ENCODE measurements around the gene CASD1. TPM values are rescaled to one million over a fixed set of nuclear protein-coding genes. Genes with fewer than 3 reads are reported as not detected.

Gene CASD1
- total and polyA plus RNA-seq, 4 donors: 9.6 to 73.9 (median 26.3) TPM

- WGBS, 2 donors: 54 to 68% methylated on average over 4 of the region's 4 CpGs
- H3K27me3 ChIP-seq (ENCODE audit: control insufficient read depth in 3 of 3, insufficient read depth in 3 of 3, low read length in 2 of 3): no peaks in the 10 kb centered on the region
- H3K36me3 ChIP-seq (ENCODE audit: control insufficient read depth in 4 of 4, insufficient read depth in 4 of 4, low read length in 4 of 4): peaks cover 0 to 4% (median 2%) of the 10 kb centered on the region in 4 donors
- no peak for ATAC-seq (ENCODE audit: insufficient read depth, low FRiP score)
- no peak overlapping the region for H3K9ac ChIP-seq (ENCODE audit: insufficient read depth in 1 of 2, low read length in 2 of 2)
- DNase-seq: peak in 1 of 3 donors; percentile 11
- no peak overlapping the region for H3K27ac ChIP-seq (ENCODE audit: low read depth in 1 of 2, low read length in 1 of 2)
- no peak overlapping the region for H3K4me3 ChIP-seq
- H3K9me3 ChIP-seq (ENCODE audit: control insufficient read depth in 4 of 4, insufficient read depth in 3 of 4, low read length in 3 of 4): no peaks in the 10 kb centered on the region
- peaks cover 2 to 27% (median 14%) of the 10 kb centered on the region in 5 donors for H3K4me1 ChIP-seq (ENCODE audit: control insufficient read depth in 5 of 5, insufficient read depth in 5 of 5, low read length in 5 of 5)
- TF ChIP-seq CTCF (IDR thresholded peaks at IDR 0.05; ENCODE audit: control extremely low read depth, extremely low read depth): no peak
Observed at GRCh38 chr7:94514140-94514889, 4.7 kb downstream of the CASD1 start.

GRCh38 chr7:94514917-94515316 lies 5.3 kb downstream of the CASD1 start:
- no peak overlapping the region for H3K4me3 ChIP-seq
- no peak overlapping the region for H3K9ac ChIP-seq (ENCODE audit: insufficient read depth in 1 of 2, low read length in 2 of 2)
- DNase-seq (no peak), ATAC-seq (ENCODE audit: insufficient read depth, low FRiP score) (no peak)
- no peaks in the 10 kb centered on the region for H3K9me3 ChIP-seq (ENCODE audit: control insufficient read depth in 4 of 4, insufficient read depth in 3 of 4, low read length in 3 of 4)
- no peaks in the 10 kb centered on the region for H3K27me3 ChIP-seq (ENCODE audit: control insufficient read depth in 3 of 3, insufficient read depth in 3 of 3, low read length in 2 of 3)
- H3K36me3 ChIP-seq (ENCODE audit: control insufficient read depth in 4 of 4, insufficient read depth in 4 of 4, low read length in 4 of 4): peaks cover 0 to 4% (median 2%) of the 10 kb centered on the region in 4 donors
- no peak for TF ChIP-seq CTCF (IDR thresholded peaks at IDR 0.05; ENCODE audit: control extremely low read depth, extremely low read depth)
- H3K27ac ChIP-seq (ENCODE audit: low read depth in 1 of 2, low read length in 1 of 2): no peak overlapping the region
- peaks cover 0 to 26% (median 14%) of the 10 kb centered on the region in 5 donors for H3K4me1 ChIP-seq (ENCODE audit: control insufficient read depth in 5 of 5, insufficient read depth in 5 of 5, low read length in 5 of 5)

DNA sequence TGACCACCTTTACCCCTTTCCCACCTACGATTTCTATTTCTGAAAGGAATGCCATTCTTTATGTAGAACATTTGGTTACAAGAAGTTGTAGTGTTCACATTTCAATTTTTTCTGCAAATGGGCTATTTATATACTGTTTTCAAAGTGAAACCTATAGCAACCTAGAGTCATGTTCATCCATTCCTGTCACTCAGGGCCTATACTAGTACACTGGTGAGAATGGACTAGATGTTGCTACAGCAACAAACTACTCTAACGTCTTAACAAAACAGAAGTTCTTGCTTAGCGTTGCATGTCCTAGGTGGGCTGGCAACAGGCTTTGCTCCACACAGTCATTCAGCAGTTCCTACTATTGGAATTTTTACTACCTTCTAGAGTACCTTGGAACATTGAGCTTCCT lies 16.3 kb downstream of the CASD1 start:
- TF ChIP-seq CTCF (IDR thresholded peaks at IDR 0.05; ENCODE audit: control extremely low read depth, extremely low read depth): no peak

More for the DNA sequence above, 16.3 kb downstream of the CASD1 start:
- H3K27ac ChIP-seq (ENCODE audit: low read depth in 1 of 2, low read length in 1 of 2): no peak overlapping the region
- no peak for ATAC-seq (ENCODE audit: insufficient read depth, low FRiP score)
- no peaks in the 10 kb centered on the region for H3K27me3 ChIP-seq (ENCODE audit: control insufficient read depth in 3 of 3, insufficient read depth in 3 of 3, low read length in 2 of 3)
- no peak for DNase-seq
- H3K9ac ChIP-seq (ENCODE audit: insufficient read depth in 1 of 2, low read length in 2 of 2): no peak overlapping the region
- H3K4me1 ChIP-seq (ENCODE audit: control insufficient read depth in 5 of 5, insufficient read depth in 5 of 5, low read length in 5 of 5): no peaks in the 10 kb centered on the region
- H3K4me3 ChIP-seq: no peak overlapping the region
- WGBS, 2 donors: 91 to 92% methylated on average over 3 of the region's 3 CpGs
- H3K36me3 ChIP-seq (ENCODE audit: control insufficient read depth in 4 of 4, insufficient read depth in 4 of 4, low read length in 4 of 4): peaks cover 1 to 25% (median 16%) of the 10 kb centered on the region in 4 donors
- H3K9me3 ChIP-seq (ENCODE audit: control insufficient read depth in 4 of 4, insufficient read depth in 3 of 4, low read length in 3 of 4): no peaks in the 10 kb centered on the region
